HepG2 (cell line): ENCODE results near the gene RTBDN. TPM values are rescaled to one million over a fixed set of nuclear protein-coding genes. Genes with fewer than 3 reads are reported as not detected.
A peak's percentile ranks its signal among the peaks of the same experiment; 100 is the strongest.

Experiments used
- ATF1 ChIP-seq: IDR thresholded peaks from 2 replicates; pipeline ENCODE4 v1.6.1; 2016; ENCODE audit warnings: mild to moderate bottlenecking, control low read depth
- CREB1 ChIP-seq, 2 experiments: fragments of 450-650 bp in 1 of 2; IDR thresholded peaks; 2 replicates each; pipeline ENCODE4 v1.6.1; 2016 to 2017; ENCODE audit warnings: control low read depth in 1 of 2, mild to moderate bottlenecking in 1 of 2, missing compliant biosample characterization in 1 of 2, missing genetic modification characterization in 1 of 2
- DMAP1 ChIP-seq: IDR thresholded peaks from 2 replicates; pipeline ENCODE4 v1.6.1; 2016
- IKZF1 ChIP-seq: fragments of 450-650 bp; IDR thresholded peaks from 2 replicates; pipeline ENCODE4 v1.7.1; 2016
- IKZF5 ChIP-seq: IDR thresholded peaks from 2 replicates; pipeline ENCODE4 v1.6.1; 2018; ENCODE audit warnings: missing genetic modification reagents, mild to moderate bottlenecking, missing compliant biosample characterization
- MTA3 ChIP-seq: sonication (generic); formaldehyde crosslinking; IDR thresholded peaks from 2 replicates; pipeline ENCODE4 v1.4.0; 2020; ENCODE audit warnings: missing genetic modification reagents
- NCOR1 ChIP-seq: fragments of 200-600 bp; sonication (generic); IDR thresholded peaks from 2 replicates; pipeline ENCODE4 v1.7.0; 2017; ENCODE audit warnings: antibody characterized with exemption, low read length, borderline replicate concordance
- PAXIP1 ChIP-seq: sonication (generic); formaldehyde crosslinking; conservative IDR thresholded peaks from 2 replicates; pipeline ENCODE4 v1.4.0; 2020; ENCODE audit warnings: mild to moderate bottlenecking, missing genetic modification reagents, moderate library complexity
- SNRNP70 ChIP-seq: fragments of 200-400 bp; formaldehyde crosslinking; IDR thresholded peaks from 2 replicates; pipeline ENCODE4 v1.6.1; 2017; ENCODE audit warnings: mild to moderate bottlenecking, low read depth, low read length, moderate library complexity
- ZNF205 ChIP-seq: IDR thresholded peaks from 2 replicates; pipeline ENCODE4 v1.6.1; 2018; ENCODE audit warnings: missing biosample characterization, missing genetic modification reagents
- ZNF318 ChIP-seq: sonication (generic); formaldehyde crosslinking; IDR thresholded peaks from 2 replicates; pipeline ENCODE4 v1.4.0; 2020; ENCODE audit warnings: mild to moderate bottlenecking, missing genetic modification reagents
- ZNF446 ChIP-seq: sonication (generic); formaldehyde crosslinking; IDR thresholded peaks from 2 replicates; pipeline ENCODE4 v1.5.0; 2020; ENCODE audit warnings: mild to moderate bottlenecking, missing genetic modification reagents
- ZNF746 ChIP-seq: sonication (generic); formaldehyde crosslinking; IDR thresholded peaks from 2 replicates; pipeline ENCODE4 v1.8.0; 2022; ENCODE audit warnings: mild to moderate bottlenecking, missing genetic modification reagents
- ZNF773 ChIP-seq: sonication (generic); formaldehyde crosslinking; IDR thresholded peaks from 2 replicates; pipeline ENCODE4 v1.4.0; 2020; ENCODE audit warnings: missing genetic modification reagents, borderline replicate concordance
- ZSCAN20 ChIP-seq: sonication (generic); formaldehyde crosslinking; IDR thresholded peaks from 2 replicates; pipeline ENCODE4 v1.4.0; 2020; ENCODE audit warnings: missing genetic modification reagents, mild to moderate bottlenecking, borderline replicate concordance
- polyA plus RNA-seq, 8 experiments: library from polyadenylated mRNA; depleted of rRNA in 3 of 8; stranded (reverse) in 7 of 8; unstranded in 1 of 8; fragments of >200 nt; fragmentation: Illumina TruSeq in 4 of 8; extraction: Trizol in 4 of 8; gene quantifications; 2 replicates each; pipeline versions ENCODE4 v1.2.1 to v1.2.3, GENCODE V29; 2011 to 2016; ENCODE audit warnings: low read depth in 4 of 8, missing spikeins in 1 of 8, mixed read lengths in 1 of 8; ENCODE audit not compliant: insufficient read depth in 1 of 8
- total RNA-seq, 5 experiments: library from RNA; depleted of rRNA; stranded (reverse); fragments of >200 nt; fragmentation: Illumina TruSeq; extraction: Trizol; gene quantifications; 2 replicates each; pipeline ENCODE4 v1.2.3, GENCODE V29; 2016; ENCODE audit warnings: low read depth in 1 of 5

Gene RTBDN
- total and polyA plus RNA-seq, 2 of the 13 experiments (the other 11 are each of a cell fraction or from before 2014, with no cell fraction given), result 0.27 to 0.48 TPM

GRCh38 chr19:12864721-12865715 lies 30.6 kb upstream of the RTBDN start (continued):
- TF ChIP-seq ZNF318 (CRISPR knock-in tag) (no peak), NCOR1 (peak; percentile 26; the same call in 1 of the 2 replicates), IKZF5 (0 out of 2 replicates have a peak, but pooled peaks have one; percentile 22), ZNF773 (CRISPR knock-in tag) (no peak), ZSCAN20 (no peak), ZNF205 (0 out of 2 replicates have a peak, but pooled peaks have one; percentile 39), SNRNP70 (no peak), CREB1 (IDR thresholded peaks at IDR 0.05) (no peak), CREB1 (CRISPR knock-in tag; IDR thresholded peaks at IDR 0.05) (no peak; the same call in 1 of the 2 replicates), IKZF1 (no peak), DMAP1 (no peak), ZNF446 (CRISPR knock-in tag) (no peak), ZNF746 (CRISPR knock-in tag) (no peak), PAXIP1 (CRISPR knock-in tag) (peak; percentile 67), MTA3 (CRISPR knock-in tag) (no peak), ATF1 (CRISPR knock-in tag) (no peak)
